ENCODE measurements around the gene NHLRC4.

NHLRC4 gene

GRCh38 chr16:568401-569258 lies 1.8 kb downstream of the NHLRC4 start:
- no peak for DNase-seq

GRCh38 chr16:569445-570254 lies 2.8 kb downstream of the NHLRC4 start, which contains the start of gene PIGQ:
Gene PIGQ, plus strand, starts transcription at chr16:569968. Its CDS starts 4,107 bp downstream, at chr16:574075.
- DNase-seq, result no peak

- DNase-seq, result no peak
Observed at GRCh38 chr16:572865-573650, 6.3 kb downstream of the NHLRC4 start.

GRCh38 chr16:574021-574760 lies 7.4 kb downstream of the NHLRC4 start:
- no peak for DNase-seq

- DNase-seq, result no peak
Observed at GRCh38 chr16:575354-576196, 8.8 kb downstream of the NHLRC4 start.

GRCh38 chr16:576197-576822 lies 9.5 kb downstream of the NHLRC4 start:
- no peak for DNase-seq

- DNase-seq, result no peak
Observed at GRCh38 chr16:576823-577201, 10.0 kb downstream of the NHLRC4 start.

GRCh38 chr16:577796-578195 lies 11.0 kb downstream of the NHLRC4 start:
- no peak for DNase-seq

GRCh38 chr16:578232-578869 lies 11.5 kb downstream of the NHLRC4 start:
- no peak for DNase-seq

- DNase-seq, result no peak
Observed at GRCh38 chr16:578870-579405, 12.1 kb downstream of the NHLRC4 start.

- no peak for DNase-seq
Observed at GRCh38 chr16:580141-580945, 13.5 kb downstream of the NHLRC4 start.

GRCh38 chr16:580946-581498 lies 14.2 kb downstream of the NHLRC4 start:
- no peak for DNase-seq

- no peak for DNase-seq
Observed at GRCh38 chr16:582218-582613, 15.4 kb downstream of the NHLRC4 start.

GRCh38 chr16:582614-583331 lies 16.0 kb downstream of the NHLRC4 start:
- DNase-seq, result no peak

- no peak for DNase-seq
Observed at GRCh38 chr16:583470-583814, 16.6 kb downstream of the NHLRC4 start.

GRCh38 chr16:583815-584591 lies 17.2 kb downstream of the NHLRC4 start:
- no peak for DNase-seq

- no peak for DNase-seq
Observed at GRCh38 chr16:585351-585750, 18.5 kb downstream of the NHLRC4 start.
